ENCODE measurements around the gene CRB2. TPM values are rescaled to one million over a fixed set of nuclear protein-coding genes. Genes with fewer than 3 reads are reported as not detected.

CRB2 gene
- polyA plus RNA-seq, 1 experiment: not detected

DNA sequence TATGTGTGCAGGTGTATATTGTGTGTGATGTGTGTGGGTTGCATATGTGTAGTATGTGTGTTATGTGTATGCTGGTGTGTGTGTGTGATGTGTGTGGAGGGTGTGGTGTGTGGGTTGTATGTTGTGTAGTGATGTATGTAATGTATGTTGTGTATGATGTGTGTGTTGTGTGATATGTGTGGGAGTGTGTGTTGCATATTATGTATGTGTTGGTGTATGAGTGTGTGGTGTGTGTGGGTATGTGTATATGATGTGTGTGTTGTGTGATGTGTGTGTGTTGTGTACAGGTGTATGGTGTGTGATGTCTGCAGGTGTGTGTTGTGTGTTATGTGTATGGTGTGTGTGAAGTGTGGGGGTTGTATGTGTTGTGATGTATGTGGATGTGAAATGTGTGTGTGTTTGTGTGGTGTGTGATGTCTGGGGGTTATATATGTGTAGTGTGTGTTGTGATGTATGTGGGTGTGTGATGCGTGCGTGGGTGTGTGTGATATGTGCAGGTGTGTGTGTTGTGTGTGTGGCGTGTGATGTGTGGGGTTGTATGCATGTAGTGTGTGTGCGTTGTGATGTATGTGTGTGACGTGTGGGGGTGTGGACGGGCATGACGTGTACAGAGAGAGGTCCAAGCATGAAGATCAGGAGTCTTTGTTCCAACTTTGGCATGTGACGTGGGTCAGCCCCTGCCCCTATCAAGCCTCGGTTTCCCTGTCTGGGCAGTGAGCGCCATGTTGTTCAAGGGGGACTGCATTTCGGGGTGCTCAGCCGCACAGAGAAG is 8.5 kb upstream of the CRB2 start:
- CTCF ChIA-PET: interaction anchor here (1.2 to 5.0 kb wide), 6 partner anchors 10 to 272 kb away, joined by 3 to 65 read pairs (median 23); no protein-coding TSS in a partner anchor
- no peak for DNase-seq (ENCODE audit: low read depth)

DNA sequence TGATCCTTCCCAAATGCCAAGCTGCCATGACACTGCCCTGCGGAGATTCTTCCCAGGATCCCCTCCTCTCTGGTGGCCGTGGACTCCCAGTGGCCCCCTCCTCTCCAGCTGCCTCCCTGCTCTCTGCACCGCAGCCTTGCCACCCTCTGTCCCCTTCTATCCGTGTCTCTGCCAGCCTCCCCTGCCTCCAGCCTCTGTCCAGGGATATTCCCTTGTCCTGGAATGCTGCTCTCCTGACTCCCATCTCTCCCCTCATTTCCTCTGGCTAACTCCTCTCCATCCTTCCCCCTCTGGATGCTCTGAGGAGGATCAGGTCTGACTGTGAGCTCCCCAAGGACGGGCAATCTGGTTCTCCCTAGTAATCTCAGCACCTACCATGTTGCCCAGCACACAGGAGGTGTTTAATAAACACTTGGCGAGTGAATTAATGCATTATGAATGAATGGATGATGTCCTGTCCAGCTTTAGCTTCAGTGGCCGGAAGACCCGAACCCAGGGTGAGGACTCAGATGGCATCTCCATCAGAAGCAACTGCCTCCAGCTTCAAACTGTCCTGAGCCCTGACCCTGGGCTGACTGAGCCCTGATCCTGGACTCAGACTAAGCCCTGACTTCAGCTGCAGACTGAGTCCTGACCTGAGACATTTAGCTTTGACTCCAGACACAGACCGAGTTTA is 7.5 kb upstream of the CRB2 start:
- H3K36me3 ChIP-seq (ENCODE audit: control insufficient read depth, insufficient read depth, low read length): no peaks in the 10 kb centered on the region
- CTCF ChIA-PET: interaction anchor here (1.0 to 5.0 kb wide), 15 partner anchors 11 to 437 kb away, joined by 3 to 65 read pairs (median 7); no protein-coding TSS in a partner anchor
- DNase-seq (ENCODE audit: low read depth): no peak
- H3K4me3 ChIP-seq (ENCODE audit: low read depth, low read length): no peak overlapping the region
- POLR2A ChIA-PET: no interaction called here
- TF ChIP-seq, protein P1, sequence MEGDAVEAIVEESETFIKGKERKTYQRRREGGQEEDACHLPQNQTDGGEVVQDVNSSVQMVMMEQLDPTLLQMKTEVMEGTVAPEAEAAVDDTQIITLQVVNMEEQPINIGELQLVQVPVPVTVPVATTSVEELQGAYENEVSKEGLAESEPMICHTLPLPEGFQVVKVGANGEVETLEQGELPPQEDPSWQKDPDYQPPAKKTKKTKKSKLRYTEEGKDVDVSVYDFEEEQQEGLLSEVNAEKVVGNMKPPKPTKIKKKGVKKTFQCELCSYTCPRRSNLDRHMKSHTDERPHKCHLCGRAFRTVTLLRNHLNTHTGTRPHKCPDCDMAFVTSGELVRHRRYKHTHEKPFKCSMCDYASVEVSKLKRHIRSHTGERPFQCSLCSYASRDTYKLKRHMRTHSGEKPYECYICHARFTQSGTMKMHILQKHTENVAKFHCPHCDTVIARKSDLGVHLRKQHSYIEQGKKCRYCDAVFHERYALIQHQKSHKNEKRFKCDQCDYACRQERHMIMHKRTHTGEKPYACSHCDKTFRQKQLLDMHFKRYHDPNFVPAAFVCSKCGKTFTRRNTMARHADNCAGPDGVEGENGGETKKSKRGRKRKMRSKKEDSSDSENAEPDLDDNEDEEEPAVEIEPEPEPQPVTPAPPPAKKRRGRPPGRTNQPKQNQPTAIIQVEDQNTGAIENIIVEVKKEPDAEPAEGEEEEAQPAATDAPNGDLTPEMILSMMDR (IDR thresholded peaks at IDR 0.05; ENCODE audit: insufficient read depth, low read depth, low read length): no peak
- peaks cover 14% of the 10 kb centered on the region for H3K27me3 ChIP-seq (ENCODE audit: control insufficient read depth, insufficient read depth, low read length)

More for the DNA sequence above, 8.5 kb upstream of the CRB2 start:
- Histone ChIP-seq H3K4me3 (ENCODE audit: low read depth, low read length) (no peak overlapping the region), H3K27me3 (ENCODE audit: control insufficient read depth, insufficient read depth, low read length) (peaks cover 9% of the 10 kb centered on the region), H3K36me3 (ENCODE audit: control insufficient read depth, insufficient read depth, low read length) (no peaks in the 10 kb centered on the region)
- POLR2A ChIA-PET: no interaction called here
- TF ChIP-seq, protein P1 (IDR thresholded peaks at IDR 0.05; ENCODE audit: insufficient read depth, low read depth, low read length): no peak

DNA sequence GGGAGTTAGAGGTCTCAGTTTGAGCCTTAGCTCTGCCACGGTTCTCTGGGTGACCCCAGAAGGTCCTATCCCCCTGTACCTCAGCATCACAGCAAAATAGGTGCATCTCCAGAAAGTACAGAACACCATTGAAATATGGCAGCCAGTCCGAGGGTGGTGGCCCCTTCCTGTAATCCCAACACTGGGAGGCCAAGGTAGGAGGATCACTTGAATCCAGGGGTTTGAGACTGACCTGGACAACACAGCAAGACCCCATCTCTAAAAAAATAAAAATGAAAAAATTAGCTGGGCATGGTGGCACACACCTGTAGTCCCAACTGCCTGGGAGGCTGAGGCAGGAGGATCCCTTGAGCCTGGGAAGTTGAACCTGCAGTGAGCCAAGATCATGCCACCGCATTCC is 7.0 kb upstream of the CRB2 start:
- no peaks in the 10 kb centered on the region for H3K36me3 ChIP-seq (ENCODE audit: control insufficient read depth, insufficient read depth, low read length)
- TF ChIP-seq, protein P1 (IDR thresholded peaks at IDR 0.05; ENCODE audit: insufficient read depth, low read depth, low read length): no peak
- CTCF ChIA-PET: interaction anchor here (0.9 to 5.0 kb wide), 24 partner anchors 11 to 887 kb away, joined by 3 to 65 read pairs (median 6); no protein-coding TSS in a partner anchor
- no peak for DNase-seq (ENCODE audit: low read depth)
- peaks cover 19% of the 10 kb centered on the region for H3K27me3 ChIP-seq (ENCODE audit: control insufficient read depth, insufficient read depth, low read length)
- POLR2A ChIA-PET: no interaction called here
- H3K4me3 ChIP-seq (ENCODE audit: low read depth, low read length): no peak overlapping the region

DNA sequence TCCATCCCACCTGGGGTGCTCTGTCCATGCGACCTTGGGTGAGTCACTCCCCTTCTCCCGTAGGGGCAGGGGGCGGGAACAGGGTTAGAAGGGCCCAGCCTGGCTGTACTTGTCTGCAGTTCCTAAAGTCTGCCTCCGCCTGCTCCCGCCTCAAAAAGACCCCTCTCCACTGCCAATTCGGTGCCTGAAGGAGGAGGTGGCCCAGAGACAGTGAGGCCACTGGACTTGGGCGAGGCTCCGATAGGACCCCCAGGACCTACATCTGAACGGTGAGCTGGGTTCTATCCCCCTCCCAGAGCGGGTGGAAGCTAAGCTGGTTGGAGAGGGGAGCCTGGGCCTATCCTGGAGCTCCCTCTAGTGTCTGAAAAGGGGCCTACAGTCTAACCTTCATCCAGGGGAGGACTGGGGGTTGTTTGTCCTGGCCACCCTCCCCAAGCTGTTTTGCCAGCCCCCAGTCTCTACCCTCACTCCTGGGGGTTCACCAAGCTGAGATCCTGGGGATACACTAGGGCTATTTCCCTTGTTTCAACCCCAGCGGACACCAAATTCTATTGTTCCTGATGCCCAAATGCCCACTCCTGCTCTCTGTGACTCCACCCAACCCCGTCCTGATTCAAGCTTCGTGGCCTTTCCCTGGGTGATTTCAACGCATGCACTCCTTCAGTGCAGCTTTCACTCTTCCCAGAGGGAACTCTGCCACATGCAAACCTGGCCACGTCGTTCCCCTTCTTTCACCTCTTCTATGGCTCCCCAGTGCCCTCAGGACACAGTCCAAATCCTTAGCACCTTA is 6.1 kb upstream of the CRB2 start:
- peaks cover 24% of the 10 kb centered on the region for H3K27me3 ChIP-seq (ENCODE audit: control insufficient read depth, insufficient read depth, low read length)
- ChIA-PET POLR2A (no interaction called here), CTCF (interaction anchor here (0.6 to 5.0 kb wide), 45 partner anchors 10 to 888 kb away, joined by 3 to 65 read pairs (median 4); no protein-coding TSS in a partner anchor)
- no peaks in the 10 kb centered on the region for H3K36me3 ChIP-seq (ENCODE audit: control insufficient read depth, insufficient read depth, low read length)
- H3K4me3 ChIP-seq (ENCODE audit: low read depth, low read length): no peak overlapping the region
- no peak for DNase-seq (ENCODE audit: low read depth)
- TF ChIP-seq, protein P1 (IDR thresholded peaks at IDR 0.05; ENCODE audit: insufficient read depth, low read depth, low read length): peak; percentile 97
